ENCODE data around the gene NOTCH2.

The NOTCH2 gene

DNA sequence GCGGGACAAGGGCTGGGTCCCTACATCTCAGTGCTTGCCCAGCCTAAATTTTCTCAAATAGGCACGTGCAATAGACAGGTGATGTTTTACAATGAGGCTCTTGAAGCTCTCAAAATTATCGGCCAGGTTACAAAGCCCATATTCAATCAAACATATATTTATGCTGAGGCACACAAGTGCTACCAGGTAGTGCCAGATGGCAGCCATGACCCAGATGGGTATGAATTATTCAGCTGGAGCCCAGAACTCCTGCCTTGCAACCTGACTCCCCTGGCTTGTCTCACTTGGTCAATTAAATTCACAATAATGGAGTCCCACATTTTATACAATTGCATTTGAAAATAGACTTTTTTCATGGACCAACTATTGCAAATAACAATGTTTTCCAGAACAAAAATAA is 160.8 kb downstream of the NOTCH2 start:
- no peak for DNase-seq

DNA sequence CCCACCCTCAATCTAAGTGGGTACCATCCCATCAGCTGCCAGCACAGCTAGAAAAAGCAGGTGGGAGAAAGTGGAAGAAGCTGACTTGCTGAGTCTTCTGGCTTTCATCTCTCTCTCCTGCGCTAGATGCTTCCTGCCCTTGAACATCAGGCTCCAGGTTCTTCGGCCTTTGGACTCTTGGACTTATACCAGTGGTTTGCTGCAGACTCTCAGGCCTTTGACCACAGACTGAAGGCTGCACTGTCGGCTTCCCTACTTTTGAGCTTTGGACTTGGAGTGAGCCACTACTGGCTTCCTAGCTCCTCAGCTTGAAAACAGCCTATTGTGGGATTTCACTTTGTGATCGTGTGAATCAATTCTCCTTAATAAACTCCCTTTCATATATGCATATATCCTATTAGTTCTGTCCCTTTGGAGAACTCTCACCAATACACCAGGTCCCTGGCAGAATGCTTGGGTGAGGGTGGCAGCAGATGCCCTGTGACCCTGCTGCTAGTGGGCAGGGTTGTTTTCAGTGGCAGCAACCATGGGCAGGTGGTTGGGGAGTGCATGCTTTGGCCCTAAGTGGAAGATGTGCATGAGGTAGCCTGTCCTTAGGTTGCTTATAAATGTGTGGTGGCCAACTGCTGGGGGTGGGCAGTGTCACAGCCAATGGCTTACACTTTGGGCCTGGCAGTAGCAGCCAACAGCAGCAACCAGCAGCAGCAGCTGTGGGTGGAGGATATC is 162.4 kb downstream of the NOTCH2 start:
- no peak for DNase-seq

DNA sequence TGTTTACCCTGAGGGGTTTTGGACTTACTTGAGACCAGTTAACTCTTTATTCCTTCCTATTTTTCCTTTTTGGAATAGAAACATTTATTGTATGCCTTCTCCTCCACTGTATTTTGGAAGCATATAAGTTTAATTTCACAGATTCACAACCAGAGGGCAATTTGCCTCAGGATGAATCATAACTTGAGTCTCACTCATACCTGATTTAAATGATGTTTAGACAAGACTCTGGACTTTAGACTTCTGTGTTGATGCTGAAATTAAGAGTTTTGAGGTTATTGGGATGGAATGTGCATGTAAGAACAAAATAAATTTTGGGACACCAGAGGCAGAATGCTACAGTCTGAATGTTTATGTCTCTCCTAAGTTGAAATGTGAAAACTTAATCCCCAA is 166.0 kb downstream of the NOTCH2 start:
- no peak for DNase-seq

DNA sequence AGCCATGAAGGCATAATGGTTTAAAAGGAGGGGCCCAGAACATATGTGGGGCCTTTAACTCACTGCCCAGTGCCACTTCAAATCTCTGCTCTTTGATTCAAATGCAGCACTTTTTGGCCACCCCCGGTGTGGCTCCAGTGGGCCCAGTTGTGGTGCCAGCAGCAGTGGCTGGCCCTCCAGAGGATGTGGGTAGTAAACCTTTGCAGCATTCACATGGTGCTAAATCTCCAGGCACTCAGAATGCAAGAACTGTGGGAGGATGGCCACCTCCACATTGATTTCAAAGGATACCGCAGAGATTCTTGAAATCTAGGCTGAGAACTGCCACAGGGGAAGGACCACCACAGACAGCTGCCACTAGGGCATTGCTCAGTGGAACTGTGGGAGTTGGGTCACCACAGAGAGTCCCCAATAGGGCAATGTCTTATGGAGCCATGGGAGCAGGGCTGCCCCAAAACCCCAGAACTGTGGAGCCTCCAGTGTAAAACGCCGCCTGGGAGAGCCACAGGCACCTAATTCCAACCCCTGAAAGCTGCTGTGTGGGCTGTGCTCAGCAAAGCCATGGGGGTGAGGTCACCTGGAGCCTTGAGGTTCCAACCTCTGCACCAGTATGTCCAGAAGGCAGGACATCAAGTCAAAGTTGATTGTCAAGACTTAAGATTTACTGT is 166.6 kb downstream of the NOTCH2 start:
- no peak for DNase-seq

DNA sequence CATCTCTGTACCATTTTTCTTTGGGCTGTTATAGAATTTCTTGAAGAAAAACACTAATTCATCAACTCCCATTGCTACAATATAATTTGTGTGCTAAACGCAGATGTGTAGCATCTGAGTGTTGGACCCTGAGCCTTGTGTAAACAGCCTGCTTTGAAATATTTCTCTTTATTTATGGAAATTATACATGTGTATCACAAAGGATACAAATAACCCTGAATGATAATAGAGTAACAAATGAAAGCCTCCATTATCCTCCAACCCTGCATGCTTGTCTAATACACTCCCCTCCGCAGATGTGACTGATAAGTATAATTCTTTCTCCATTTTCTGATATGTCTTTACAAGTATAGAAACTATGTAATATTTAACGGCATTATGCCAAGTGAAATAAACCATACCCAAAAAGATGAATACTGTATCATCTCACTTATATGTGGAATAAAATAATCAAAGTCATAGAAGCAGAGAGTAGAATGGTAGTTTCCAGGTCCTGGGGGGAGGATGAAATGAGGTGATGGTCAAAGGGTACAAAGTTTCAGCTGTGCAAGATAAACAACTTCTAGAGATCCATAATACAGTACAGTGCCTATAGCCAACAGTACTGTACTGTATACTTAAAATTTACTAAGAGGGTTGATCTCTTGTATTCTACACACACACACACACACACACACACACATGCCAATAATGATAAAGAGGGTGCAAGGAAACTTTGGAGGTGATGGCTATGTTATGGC is 170.3 kb downstream of the NOTCH2 start:
- DNase-seq: no peak

DNA sequence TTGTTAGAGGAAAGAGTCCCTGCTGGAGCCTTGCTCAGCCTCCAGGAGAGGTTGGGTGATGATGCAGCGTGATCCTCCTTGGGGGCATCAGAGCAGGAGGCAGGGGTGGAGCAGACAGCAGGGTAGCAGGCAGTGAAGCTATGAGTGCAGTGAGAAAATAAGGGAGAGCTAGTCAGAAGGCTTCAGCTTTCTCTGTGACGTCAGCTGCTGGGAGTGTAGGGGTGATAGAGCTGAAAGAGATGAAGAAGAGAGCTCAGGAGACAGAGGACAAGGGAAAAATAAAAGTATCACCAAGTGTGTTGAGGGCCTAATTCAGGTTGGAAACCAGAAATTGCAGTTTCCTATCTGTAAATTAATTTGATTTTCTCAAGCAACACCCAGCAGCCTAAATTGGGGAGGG is 170.9 kb downstream of the NOTCH2 start:
- DNase-seq: no peak

DNA sequence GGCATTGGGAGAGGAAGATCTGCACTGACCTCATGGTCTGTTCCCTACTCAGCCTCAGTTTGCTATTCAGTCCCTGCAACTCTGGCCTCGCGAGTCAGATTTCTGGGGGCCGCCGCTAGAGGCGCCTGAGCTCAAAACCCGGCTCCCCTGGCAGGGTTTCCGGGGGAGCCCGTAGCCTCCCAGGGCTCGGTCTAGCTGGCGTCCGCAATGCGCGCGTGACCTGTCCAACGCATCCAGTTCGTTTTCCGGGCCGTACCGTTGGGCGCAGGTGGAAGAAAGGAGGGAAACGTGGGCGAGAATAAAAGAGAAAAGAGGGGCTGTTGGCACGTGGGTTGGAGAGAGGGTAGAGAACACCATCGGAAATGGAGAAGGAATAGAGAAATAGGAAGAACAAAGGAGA is 173.2 kb downstream of the NOTCH2 start, which contains the start of gene ADAM30:
TSS of gene ADAM30 (minus strand) at position 213 of the 400 bp plus-strand sequence. CDS start at position 34, 179 bp downstream.
- DNase-seq: no peak

DNA sequence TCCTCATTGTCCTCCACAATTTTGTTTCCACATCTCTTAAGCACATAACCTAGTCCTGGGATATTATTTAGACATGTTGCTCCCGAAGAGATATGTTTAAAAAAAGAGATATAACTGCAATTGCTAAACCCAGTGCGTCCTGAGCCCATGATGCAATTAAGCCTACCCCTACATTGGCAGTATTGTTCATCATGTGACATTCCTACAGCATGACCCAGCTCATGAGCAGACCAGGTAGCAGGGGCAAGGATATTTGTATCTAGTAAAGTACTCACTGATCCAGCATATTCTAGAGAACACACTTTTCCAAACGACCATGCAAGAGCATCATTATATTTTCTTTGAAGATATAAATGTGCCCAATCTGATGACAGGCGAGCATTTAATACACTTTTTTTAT is 174.4 kb downstream of the NOTCH2 start:
- DNase-seq: no peak

DNA sequence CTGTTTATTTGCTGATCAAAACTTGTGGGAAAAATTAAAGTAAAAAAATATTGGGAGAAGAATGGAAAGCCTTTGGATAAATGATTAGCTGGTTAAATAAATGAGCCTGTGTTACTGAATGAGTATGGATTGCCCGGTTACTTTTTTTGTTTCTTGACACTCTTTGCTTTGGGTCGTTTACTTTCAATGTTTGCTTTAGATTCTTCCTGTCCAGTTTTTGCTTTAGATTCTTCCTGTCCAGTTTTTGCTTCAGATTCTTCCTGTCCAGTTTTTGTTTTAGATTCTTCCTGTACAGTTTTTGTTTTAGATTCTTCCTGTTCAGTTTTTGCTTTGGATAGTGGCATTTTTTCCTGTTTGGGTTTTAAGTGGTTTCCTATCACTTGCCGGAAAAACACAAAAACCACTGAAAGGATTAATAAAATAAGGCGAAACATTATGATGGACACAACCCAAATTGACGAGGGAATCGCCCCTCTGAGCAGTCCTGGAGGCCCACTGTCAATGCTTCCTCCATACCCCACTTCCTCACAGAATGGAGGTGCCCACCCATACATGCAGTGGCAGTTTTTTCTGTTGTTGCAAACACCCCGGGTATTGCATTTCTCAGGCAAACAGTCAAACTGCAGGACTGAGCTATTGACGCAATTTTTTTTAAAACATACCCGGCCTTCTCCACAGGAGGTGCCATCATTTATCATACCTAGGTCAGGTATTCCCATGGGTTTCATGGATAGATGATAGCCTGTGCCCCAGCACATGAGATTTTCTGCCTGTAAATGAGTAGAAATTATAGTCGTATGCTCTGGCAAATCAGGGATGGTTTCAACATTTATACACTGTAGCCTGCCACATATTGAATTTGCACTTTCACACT is 175.4 kb downstream of the NOTCH2 start:
- no peak for DNase-seq

DNA sequence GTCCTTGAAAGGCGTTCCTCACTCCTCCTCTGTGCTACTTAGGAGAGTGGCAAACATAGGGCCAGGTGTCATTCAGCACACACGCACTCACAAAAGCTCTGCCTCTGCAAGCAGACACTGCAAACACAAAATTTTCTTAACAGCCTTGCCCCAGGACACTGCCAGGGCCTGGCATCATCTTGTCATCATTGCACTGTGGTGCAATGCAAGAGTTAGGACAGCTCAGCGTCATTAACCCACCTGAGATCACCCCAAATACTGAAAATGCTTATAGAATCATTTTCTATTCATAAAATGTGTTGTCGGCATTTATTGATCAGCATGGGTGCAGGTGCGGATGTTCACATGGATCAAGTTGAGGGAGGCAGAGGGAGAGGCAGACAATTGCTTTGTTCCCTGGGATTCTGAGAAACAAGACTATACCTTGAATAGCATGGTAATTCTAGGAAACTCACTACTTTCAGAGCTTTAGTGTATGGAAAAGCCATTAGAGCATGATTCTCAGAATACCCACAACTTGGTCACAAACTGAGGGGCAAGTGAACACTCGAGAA is 176.1 kb downstream of the NOTCH2 start:
- no peak for DNase-seq

DNA sequence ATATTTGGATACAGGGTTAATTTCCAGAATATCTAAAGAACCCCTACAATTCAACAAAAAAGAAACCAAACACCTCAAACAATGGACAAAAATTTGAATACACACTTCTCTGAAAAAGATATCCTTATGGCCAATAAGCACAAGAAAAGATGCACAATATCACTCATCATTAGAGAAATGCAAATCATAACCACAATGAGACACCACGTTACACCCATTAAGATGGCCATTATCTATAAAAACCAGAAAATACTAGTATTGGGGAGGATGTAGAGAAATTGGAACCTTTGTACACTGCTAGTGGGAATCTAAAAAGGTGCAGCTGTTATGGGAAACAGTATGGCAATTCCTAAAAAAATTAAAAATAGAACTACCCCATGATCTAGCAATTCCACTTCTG is 178.1 kb downstream of the NOTCH2 start:
- DNase-seq: no peak

DNA sequence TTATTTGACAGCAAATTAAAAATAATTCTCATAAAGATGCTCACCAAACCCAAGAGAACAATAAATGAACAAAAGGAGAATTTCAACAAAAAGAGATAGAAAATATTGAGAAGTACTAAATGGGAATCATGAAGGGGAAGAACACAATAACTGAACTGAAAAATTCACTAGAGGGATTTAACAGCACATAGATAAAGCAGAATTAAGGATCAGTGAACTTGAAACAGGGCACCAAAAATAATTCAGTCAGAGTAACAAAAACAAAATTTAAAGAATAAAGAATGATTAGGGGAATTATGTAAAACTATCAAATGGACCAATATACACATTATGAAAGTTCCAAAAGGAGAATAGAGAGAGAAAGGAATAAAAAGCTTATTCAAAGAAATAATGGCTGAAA is 181.0 kb downstream of the NOTCH2 start:
- DNase-seq: no peak

DNA sequence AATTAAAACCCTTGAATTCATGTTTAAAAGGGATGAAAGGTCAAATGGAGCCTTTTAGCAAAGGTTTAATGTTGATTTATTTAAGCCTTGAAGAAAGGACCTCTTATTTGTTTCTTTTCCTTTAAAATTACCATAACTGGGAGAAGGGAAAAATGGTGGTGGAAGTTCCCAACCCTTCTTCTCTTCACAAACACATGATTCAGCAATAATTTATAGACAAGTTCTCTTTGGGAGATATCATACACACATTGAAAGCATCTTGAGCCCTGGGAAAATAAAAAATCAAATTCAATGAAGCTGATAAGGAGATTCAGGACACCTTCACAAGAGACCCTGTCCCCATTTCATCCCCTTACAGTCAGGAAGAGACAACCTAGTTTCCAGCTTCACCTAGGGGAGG is 182.0 kb downstream of the NOTCH2 start:
- no peak for DNase-seq

DNA sequence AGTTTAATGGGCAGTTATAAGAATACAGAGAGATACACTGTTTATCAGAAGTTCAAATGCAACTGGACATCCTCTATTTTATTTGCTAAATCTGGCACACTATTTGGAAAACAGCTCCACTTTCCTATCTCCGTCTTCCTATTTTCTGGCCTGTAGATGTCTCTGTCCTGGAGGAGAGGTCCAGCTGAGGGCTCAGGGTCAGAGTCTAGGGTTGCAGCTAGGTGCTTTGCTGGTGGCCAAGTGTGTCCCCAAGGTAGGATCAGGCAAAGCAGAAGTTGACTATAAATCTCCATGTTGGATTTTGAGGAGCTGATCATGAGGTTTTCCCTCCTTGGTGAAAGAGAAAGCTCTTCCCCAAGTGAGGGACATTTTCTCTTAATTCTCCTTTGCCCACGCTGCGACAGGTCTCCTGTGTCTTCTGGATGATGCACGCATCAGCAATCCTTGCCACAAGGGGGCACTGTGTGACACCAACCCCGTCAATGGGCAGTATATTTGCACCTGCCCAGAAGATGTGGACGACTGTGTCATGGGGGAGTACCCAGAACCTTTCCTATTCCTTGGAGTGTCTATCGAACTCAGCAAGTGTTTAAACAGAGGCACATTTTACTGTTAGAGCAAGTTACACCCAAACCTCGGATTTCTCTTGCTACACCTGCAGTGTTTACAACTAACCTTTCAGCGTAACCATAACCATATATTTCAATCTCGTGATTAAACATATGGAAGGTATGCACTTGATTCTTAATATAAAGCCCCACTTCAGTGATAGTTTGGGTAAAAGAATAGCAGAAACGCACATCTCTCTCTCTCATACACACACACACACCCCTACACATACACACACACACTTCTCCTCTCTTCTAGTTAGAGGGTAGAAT is 183.3 kb downstream of the NOTCH2 start:
- no peak for DNase-seq

DNA sequence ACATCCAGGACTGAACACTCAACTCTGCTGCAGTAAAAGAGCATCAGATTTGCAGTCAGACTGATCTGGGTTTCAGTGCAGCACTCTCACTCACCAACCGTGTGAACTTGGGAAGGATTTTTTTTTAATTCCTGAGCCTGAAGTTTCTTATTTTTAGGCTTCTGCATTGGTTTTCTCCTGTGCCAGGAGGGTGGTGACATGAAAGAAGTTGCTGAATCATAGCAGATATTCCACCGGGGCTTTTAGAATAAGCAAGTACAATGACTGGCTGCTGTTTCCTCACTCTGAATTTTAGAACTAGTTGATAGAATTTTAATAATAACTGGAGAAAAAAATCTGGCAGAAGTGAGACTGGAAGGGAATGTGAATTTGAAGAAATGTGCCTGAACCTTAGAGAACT is 184.8 kb downstream of the NOTCH2 start:
- no peak for DNase-seq

DNA sequence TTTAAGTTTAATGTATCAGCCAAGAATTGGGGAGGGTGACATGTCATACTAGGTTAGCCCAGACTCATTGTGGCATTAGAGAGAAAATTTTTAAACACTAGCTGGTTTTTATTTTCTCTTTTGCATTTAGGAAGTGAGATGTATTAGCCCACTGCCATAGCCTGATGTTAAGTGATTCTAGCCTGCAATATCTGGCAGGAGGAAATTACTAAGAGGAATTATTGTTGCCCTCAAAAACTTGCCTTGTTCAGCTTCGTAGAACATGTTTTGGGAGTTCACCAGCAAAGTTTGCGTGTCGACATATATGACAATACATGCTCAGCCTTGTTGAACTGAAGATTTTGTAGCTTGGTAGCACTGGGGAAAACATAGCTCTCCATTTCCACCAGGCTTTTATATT is 185.6 kb downstream of the NOTCH2 start:
- DNase-seq: no peak

DNA sequence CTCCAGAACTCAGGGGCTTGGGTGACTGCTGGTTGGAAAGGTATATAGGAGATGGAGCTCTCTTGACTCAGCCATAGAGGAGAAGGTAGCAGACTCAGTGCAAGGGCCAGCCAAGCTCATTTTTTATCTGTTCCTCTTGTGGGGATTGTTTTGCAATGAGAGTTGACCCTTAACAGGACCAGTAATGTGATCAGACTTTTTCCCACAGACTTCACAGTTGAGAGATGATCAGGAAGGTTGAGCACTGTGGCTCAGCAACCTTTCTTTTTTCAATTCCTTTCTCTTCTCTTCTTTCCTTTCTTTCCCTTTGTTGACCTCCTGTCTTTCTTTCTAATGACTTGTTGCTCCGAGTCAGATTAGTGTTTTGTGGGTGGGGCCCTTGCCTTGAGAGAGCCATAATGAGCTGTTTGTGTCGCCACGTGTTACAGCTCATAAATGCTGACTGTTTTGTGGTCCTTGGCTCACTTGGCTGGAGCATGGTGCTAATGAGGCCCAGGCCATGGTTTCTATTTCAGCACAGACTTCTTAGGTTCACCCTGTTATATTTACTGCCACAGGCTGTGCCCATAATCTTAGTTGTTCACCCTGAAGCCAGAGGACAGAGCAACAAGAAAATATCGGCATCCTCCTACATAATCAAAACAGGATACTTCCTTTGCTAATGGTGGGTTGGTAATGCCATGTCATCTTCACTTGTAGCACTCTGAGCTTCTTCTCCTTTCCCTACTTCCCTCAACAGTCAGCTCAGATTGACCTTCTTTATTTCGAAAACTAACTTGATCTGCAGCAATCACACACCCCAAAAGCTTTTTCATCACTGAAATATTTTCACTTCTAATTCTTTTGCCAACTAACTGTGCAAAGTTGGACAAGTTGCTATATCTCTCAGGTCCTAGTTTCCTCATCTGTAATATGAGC is 187.1 kb downstream of the NOTCH2 start:
- DNase-seq: no peak

DNA sequence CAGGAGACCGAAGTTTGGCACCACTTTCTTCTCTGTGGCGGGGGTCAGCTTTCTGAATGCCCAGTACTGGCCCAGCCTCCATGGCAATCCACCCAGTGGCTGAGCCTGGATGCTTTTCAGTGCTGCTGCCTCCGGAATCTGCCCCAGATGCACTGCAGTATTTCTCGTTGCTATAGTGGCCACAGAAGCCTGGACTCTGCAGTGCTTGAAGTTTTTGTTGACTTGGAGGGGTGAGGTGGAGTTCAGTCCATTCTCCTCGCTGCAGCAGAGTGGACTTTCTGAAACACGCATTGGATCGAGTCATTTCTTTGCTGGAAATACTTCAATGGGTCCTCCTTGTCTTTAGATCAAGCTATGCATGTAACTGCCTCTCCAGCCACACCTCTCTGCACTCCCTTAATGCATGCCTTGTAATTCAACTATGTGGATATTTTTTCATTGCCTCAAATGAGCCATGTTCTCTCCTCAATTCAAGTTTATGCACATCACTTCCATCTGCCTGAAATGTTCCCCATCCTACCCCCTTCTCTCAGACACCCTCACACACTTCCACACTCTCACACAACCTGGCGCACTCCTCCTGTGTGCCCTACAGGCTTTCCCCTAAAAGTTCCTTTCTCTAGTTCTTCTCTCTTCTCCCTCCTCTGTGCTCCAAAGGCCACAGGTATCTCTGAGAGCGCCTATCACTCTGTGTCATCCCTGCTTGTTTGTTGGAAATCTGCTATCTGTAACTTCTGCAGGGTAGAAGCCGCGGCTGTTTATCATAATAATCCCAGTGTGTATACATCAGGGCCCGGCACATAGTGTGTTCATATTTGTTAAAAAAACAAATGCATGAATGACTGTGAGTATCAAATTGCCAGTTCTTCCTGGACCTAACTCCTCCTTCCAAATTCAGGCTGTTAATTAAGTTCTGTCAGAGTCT is 189.7 kb downstream of the NOTCH2 start:
- DNase-seq: no peak

DNA sequence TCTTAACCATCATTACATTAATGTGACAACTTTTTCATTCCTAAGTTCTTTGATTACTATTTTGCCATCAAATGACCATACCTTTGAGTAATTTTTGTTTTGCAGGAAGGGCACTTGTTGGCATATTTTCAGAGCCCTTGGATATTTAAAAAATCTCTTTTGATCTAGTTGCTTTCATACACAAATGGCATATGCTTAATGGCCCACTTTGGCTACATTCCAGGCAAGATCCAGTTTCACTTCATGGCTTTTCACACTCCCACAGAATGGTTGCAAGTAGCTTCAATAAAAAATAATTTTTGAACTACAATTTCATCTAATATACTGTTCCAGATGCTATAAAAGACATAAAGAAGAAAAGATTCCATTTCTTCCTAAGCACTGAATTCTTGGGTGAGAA is 191.3 kb downstream of the NOTCH2 start:
- no peak for DNase-seq

All from right kidney (tissue), 1 donor.